GM19397 (cell line): ENCODE measurements around the gene STX11.

Source experiments
- ATAC-seq: cut with Tn5 transposase; IDR thresholded peaks from one replicate; pipeline ENCODE4 v1.9.1; 2021; ENCODE audit warnings: mild to moderate bottlenecking, moderate library complexity; ENCODE audit not compliant: unreplicated experiment

The STX11 gene

GRCh38 chr6:144211160-144211559 lies 60.8 kb downstream of the STX11 start:
- no peak for ATAC-seq

GRCh38 chr6:144213315-144213714 lies 63.0 kb downstream of the STX11 start:
- ATAC-seq = no peak

GRCh38 chr6:144214029-144214428 lies 63.7 kb downstream of the STX11 start:
- no peak for ATAC-seq

GRCh38 chr6:144214622-144215401 lies 64.5 kb downstream of the STX11 start:
- no peak for ATAC-seq

GRCh38 chr6:144215402-144215931 lies 65.2 kb downstream of the STX11 start:
- ATAC-seq = no peak

- ATAC-seq = peak; percentile 92
Observed at GRCh38 chr6:144215932-144216667, 65.8 kb downstream of the STX11 start.

GRCh38 chr6:144216668-144217218 lies 66.4 kb downstream of the STX11 start:
- ATAC-seq = peak; percentile 43

GRCh38 chr6:144217264-144217663 lies 66.9 kb downstream of the STX11 start:
- no peak for ATAC-seq

- no peak for ATAC-seq
Observed at GRCh38 chr6:144217797-144218196, 67.5 kb downstream of the STX11 start.

- no peak for ATAC-seq
Observed at GRCh38 chr6:144219056-144219685, 68.9 kb downstream of the STX11 start.

- no peak for ATAC-seq
Observed at GRCh38 chr6:144220031-144220790, 69.9 kb downstream of the STX11 start.

- ATAC-seq = no peak
Observed at GRCh38 chr6:144223686-144224085, 73.4 kb downstream of the STX11 start.

- no peak for ATAC-seq
Observed at GRCh38 chr6:144231721-144232120, 81.4 kb downstream of the STX11 start.

GRCh38 chr6:144232176-144232831 lies 82.0 kb downstream of the STX11 start:
- ATAC-seq = no peak

GRCh38 chr6:144232832-144233230 lies 82.5 kb downstream of the STX11 start:
- ATAC-seq = no peak

- ATAC-seq = no peak
Observed at GRCh38 chr6:144234399-144234798, 84.1 kb downstream of the STX11 start.

- no peak for ATAC-seq
Observed at GRCh38 chr6:144234935-144235334, 84.6 kb downstream of the STX11 start.
